Upper lobe of right lung (tissue), 1 donor: Measurements from ENCODE around the gene LPP. TPM values are rescaled to one million over a fixed set of nuclear protein-coding genes. Genes with fewer than 3 reads are reported as not detected.

Source experiments
- ATAC-seq: fragments of 200-7000 bp; cut with Tn5 transposase; one replicate; pipeline ENCODE4 v1.9.1; 2020; ENCODE audit warnings: mild to moderate bottlenecking, moderate library complexity
- DNase-seq: peaks from one replicate; pipeline ENCODE4 v3.0.0-alpha.2; 2020
- H3K27ac ChIP-seq: fragments of 200-600 bp; one replicate; pipeline ENCODE4 v1.8.0; 2022
- H3K27me3 ChIP-seq: fragments of 200-600 bp; one replicate; pipeline ENCODE4 v1.8.0; 2022; ENCODE audit warnings: mild to moderate bottlenecking
- H3K36me3 ChIP-seq: fragments of 200-600 bp; one replicate; pipeline ENCODE4 v1.8.0; 2022
- H3K4me1 ChIP-seq: fragments of 200-600 bp; one replicate; pipeline ENCODE4 v1.8.0; 2022
- H3K4me3 ChIP-seq: fragments of 200-600 bp; one replicate; pipeline ENCODE4 v1.8.0; 2022; ENCODE audit warnings: mild to moderate bottlenecking
- H3K9me3 ChIP-seq: fragments of 200-600 bp; one replicate; pipeline ENCODE4 v1.8.0; 2022
- intact Hi-C: fragments of 100-400 bp; cut with DNase I; formaldehyde crosslinking; loops from one replicate; pipeline ENCODE4 v1.11.0; 2022
- total RNA-seq: library from RNA; stranded (reverse); fragmentation: NEBNext Ultra II Directional; extraction: Animal tissue kit (Norgen Biotek cat#: 25700); gene quantifications from one replicate; pipeline ENCODE4 v1.2.1, GENCODE V29; 2021
- TF ChIP-seq, protein P1 (sequence below): fragments of 200-600 bp; IDR thresholded peaks from one replicate; pipeline ENCODE4 v1.8.0; 2022; ENCODE audit warnings: antibody characterized with exemption
- donor health status: DM: no; HTN: yes; CAD: no; lungs with severe emphysema.

Gene LPP
- total RNA-seq, 1 donor from 2014 or later = 191 TPM

DNA sequence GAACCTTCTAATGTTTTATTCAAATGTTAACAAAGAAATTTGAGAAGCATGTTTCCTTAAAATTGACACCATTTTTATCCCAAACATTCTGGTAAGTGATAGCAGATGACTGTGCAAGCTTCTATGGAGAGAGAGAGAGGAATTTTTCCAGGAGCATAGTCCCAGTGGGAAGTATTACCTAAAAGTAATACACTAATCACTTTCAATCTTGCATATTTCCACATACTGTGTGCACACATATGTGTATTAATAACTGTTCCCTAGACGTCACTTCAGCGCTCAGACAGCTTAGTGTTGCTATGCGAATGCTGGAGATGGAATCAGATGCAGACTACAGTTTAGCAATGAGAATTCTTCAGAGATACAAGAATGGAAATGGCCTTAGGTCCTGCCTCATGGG, 593.5 kb downstream of the LPP start:
- TF ChIP-seq, protein P1, sequence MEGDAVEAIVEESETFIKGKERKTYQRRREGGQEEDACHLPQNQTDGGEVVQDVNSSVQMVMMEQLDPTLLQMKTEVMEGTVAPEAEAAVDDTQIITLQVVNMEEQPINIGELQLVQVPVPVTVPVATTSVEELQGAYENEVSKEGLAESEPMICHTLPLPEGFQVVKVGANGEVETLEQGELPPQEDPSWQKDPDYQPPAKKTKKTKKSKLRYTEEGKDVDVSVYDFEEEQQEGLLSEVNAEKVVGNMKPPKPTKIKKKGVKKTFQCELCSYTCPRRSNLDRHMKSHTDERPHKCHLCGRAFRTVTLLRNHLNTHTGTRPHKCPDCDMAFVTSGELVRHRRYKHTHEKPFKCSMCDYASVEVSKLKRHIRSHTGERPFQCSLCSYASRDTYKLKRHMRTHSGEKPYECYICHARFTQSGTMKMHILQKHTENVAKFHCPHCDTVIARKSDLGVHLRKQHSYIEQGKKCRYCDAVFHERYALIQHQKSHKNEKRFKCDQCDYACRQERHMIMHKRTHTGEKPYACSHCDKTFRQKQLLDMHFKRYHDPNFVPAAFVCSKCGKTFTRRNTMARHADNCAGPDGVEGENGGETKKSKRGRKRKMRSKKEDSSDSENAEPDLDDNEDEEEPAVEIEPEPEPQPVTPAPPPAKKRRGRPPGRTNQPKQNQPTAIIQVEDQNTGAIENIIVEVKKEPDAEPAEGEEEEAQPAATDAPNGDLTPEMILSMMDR = no peak
- Histone ChIP-seq H3K36me3 (no peaks in the 10 kb centered on the region), H3K27ac (no peak overlapping the region), H3K4me1 (no peaks in the 10 kb centered on the region), H3K9me3 (no peaks in the 10 kb centered on the region), H3K4me3 (no peak overlapping the region), H3K27me3 (no peaks in the 10 kb centered on the region)
- ATAC-seq (no peak), DNase-seq (no peak)
- intact Hi-C loops = no loop called here

DNA sequence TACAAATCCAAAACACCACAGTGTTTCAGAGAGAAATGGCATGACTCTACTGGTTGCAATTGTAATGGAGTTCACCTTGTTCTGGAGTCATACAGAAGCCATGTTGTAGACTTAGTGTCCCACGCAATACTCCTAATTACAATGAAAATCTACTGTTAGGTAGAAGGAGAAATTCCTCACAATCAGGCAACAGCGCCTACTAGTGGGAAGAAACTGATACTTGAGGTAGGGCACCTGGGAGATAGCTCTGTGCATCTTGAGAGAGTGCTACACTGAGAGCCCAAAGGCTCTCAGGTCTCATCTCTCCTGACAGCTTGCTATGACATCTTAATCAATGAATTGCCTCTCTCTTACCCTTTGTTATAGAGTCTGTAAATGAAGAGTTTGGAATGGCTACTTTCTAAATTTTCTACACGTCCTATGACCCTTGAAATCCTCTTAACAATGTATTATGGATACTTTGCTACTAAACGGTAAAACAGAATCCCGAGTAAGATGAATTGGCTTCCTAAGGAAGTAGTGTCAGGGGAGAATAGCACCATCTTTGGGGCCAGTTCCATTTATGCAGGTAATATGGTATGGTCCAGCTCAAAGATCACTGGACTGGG, 595.2 kb downstream of the LPP start:
- DNase-seq (no peak), ATAC-seq (peak; percentile 78)
- TF ChIP-seq, protein P1 = peak; percentile 70
- Histone ChIP-seq H3K27me3 (no peaks in the 10 kb centered on the region), H3K9me3 (no peaks in the 10 kb centered on the region), H3K4me1 (no peaks in the 10 kb centered on the region), H3K27ac (no peak overlapping the region), H3K4me3 (no peak overlapping the region), H3K36me3 (no peaks in the 10 kb centered on the region)
- intact Hi-C loops = no loop called here

DNA sequence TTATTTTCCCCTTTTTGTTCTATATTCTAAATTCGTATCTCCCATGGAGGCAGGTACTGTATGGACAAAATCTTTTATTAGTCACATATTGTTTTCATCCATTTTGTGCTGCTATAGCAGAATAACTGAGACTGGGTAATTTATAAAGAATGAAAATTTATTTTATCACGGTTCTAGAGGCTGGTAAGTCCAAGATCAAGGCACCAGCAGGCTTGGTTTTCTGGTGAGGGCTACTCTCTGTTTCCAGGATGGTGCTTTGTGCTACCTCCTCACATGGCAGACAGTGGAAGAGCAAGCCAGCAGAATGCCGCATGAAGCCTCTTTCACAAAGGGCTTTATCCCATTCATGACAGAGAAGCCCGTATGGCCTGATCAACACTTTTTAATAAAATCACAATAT, 595.9 kb downstream of the LPP start:
- DNase-seq = no peak
- Histone ChIP-seq H3K27ac (no peak overlapping the region), H3K27me3 (no peaks in the 10 kb centered on the region), H3K9me3 (no peaks in the 10 kb centered on the region), H3K4me3 (no peak overlapping the region), H3K4me1 (no peaks in the 10 kb centered on the region), H3K36me3 (no peaks in the 10 kb centered on the region)
- TF ChIP-seq, protein P1 = no peak
- intact Hi-C loops = no loop called here
- no peak for ATAC-seq

DNA sequence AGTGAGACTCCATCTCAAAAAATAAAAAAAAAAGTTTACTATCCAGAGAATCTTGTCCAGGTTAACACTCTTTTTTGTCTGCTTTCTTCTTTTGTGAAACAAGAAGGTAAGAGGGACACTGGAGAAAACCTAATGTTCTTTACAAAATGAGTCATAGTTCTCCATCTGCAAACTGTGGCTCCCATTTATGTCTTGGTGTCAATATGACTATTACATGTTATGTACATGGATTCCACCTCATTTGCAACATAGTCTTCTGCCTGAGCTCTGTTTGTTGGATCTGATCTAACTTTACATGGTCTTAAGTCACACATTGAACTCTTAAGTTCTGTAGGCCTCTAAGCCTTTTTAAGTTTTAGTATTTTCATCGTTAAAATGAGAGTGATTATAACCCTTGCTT, 596.7 kb downstream of the LPP start:
- Histone ChIP-seq H3K36me3 (no peaks in the 10 kb centered on the region), H3K27ac (no peak overlapping the region), H3K9me3 (no peaks in the 10 kb centered on the region), H3K27me3 (no peaks in the 10 kb centered on the region), H3K4me1 (no peaks in the 10 kb centered on the region), H3K4me3 (no peak overlapping the region)
- TF ChIP-seq, protein P1 = no peak
- ATAC-seq (no peak), DNase-seq (no peak)
- intact Hi-C loops = no loop called here

DNA sequence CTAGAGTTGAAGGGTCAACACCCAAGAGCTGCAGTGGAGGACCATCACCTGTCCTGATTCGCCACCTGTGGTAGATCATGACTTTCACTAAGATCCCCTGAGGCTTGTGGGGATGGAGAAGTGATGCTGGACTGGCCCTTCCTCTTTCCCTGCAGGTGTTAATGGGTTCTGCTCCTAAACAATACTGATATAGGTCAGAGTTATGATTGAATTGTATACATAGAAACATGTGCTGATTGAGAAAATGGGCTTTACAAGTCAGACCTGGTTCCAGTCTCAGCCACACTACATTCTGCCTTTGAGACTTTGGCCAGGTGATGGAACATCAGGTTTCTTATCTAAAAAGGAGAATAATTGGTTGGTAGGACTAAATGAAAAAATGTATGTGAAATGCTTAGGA, 598.9 kb downstream of the LPP start:
- H3K27me3 ChIP-seq = no peaks in the 10 kb centered on the region
- no peak for ATAC-seq
- no peak overlapping the region for H3K27ac ChIP-seq
- H3K9me3 ChIP-seq = no peaks in the 10 kb centered on the region
- intact Hi-C loops = no loop called here
- no peak for DNase-seq
- no peaks in the 10 kb centered on the region for H3K36me3 ChIP-seq
- TF ChIP-seq, protein P1 = no peak
- no peaks in the 10 kb centered on the region for H3K4me1 ChIP-seq
- H3K4me3 ChIP-seq = no peak overlapping the region

DNA sequence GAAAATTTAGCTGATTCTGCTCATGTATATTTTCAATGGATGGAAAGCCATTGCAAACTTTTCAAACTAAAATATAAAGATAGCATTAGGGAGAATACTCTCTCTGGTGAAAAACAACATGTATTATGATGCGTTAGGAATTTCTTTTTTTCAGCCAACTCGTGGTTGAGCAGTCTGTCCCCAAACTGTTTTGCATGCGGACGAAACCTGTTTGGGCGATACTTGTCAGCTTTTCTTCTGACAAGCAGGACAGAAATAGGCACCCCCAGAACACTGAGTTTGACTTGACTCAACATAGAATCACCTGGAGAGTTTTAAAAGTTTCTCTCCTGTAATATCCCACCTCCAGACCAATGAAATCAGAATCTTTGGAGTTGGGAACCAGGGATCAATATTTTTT, 600.3 kb downstream of the LPP start:
- ATAC-seq (no peak), DNase-seq (no peak)
- Histone ChIP-seq H3K27ac (no peak overlapping the region), H3K4me1 (no peaks in the 10 kb centered on the region), H3K4me3 (no peak overlapping the region), H3K36me3 (no peaks in the 10 kb centered on the region), H3K27me3 (no peaks in the 10 kb centered on the region), H3K9me3 (no peaks in the 10 kb centered on the region)
- intact Hi-C loops = no loop called here
- TF ChIP-seq, protein P1 = no peak
